GM12878 (cell line): Measurements from ENCODE around the gene WDR93. TPM values are rescaled to one million over a fixed set of nuclear protein-coding genes. Genes with fewer than 3 reads are reported as not detected.
A peak's percentile ranks its signal among the peaks of the same experiment; 100 is the strongest.

Source experiments
- ATAC-seq: fragments of 200-7000 bp; cut with Tn5 transposase; 3 replicates; pipeline ENCODE4 v1.9.1; 2020; ENCODE audit warnings: mild to moderate bottlenecking, moderate library complexity
- BruUV-seq: library from RNA; stranded (reverse); fragments of 400-500 nt; replicated peaks from 2 replicates; lab custom pipeline; 2021; lab: Mats Ljungman, UMichigan
- CTCF ChIA-PET: fragments of 300-600 bp; sonication (Branson Sonifier 250); formaldehyde crosslinking; extraction: SDS; loops from one replicate; lab custom pipeline; 2021; ENCODE audit warnings: inconsistent platforms; lab: Yijun Ruan, JAX
- POLR2A ChIA-PET: fragments of 350-600 bp; formaldehyde crosslinking; extraction: SDS; loops from one replicate; lab custom pipeline; 2021; ENCODE audit warnings: inconsistent platforms; lab: Charles Lee
- RAD21 ChIA-PET: fragments of 300-600 bp; sonication (Branson Sonifier 250); formaldehyde crosslinking; loops from one replicate; lab custom pipeline; 2023; ENCODE audit warnings: antibody characterized with exemption; ENCODE audit not compliant: unreplicated experiment; lab: Charles Lee
- SMC1A ChIA-PET: fragments of 300-600 bp; sonication (Branson Sonifier 250); formaldehyde crosslinking; loops from one replicate; lab custom pipeline; 2023; ENCODE audit not compliant: unreplicated experiment, uncharacterized antibody; lab: Charles Lee
- DNase-seq: peaks from one replicate; pipeline ENCODE4 v3.0.0-alpha.2; 2011; ENCODE audit warnings: low read depth, low spot score
- FAIRE-seq: peaks from 3 replicates; lab custom pipeline; 2011; peaks lifted over from hg19 to GRCh38; lab: Jason Lieb, UNC
- H2AFZ ChIP-seq: 2 replicates; pipeline ENCODE4 v1.6.0; 2011; ENCODE audit warnings: low read depth, low read length, control low read depth; ENCODE audit not compliant: control insufficient read depth
- H3K27ac ChIP-seq: 2 replicates; pipeline ENCODE4 v1.5.1; 2011; ENCODE audit warnings: control low read depth; ENCODE audit not compliant: control insufficient read depth, insufficient read depth
- H3K27me3 ChIP-seq, 2 experiments: replicated peaks in 1 of 2; 2 replicates each; pipeline versions ENCODE4 v1.6.0 to v1.6.1; 2011; ENCODE audit warnings: low read length in 1 of 2; ENCODE audit not compliant: control insufficient read depth in 2 of 2, insufficient read depth in 2 of 2
- H3K36me3 ChIP-seq, 2 experiments: 2 replicates each; pipeline ENCODE4 v1.5.1; 2011; ENCODE audit warnings: low read length in 1 of 2; ENCODE audit not compliant: control insufficient read depth in 2 of 2, insufficient read depth in 2 of 2
- H3K4me1 ChIP-seq: 2 replicates; pipeline ENCODE4 v1.6.1; 2011; ENCODE audit warnings: mild to moderate bottlenecking, low read length, moderate library complexity, mixed read lengths; ENCODE audit not compliant: control insufficient read depth, insufficient read depth
- H3K4me2 ChIP-seq: 2 replicates; pipeline ENCODE4 v1.6.0; 2011; ENCODE audit warnings: control low read depth; ENCODE audit not compliant: control insufficient read depth, insufficient read depth
- H3K4me3 ChIP-seq: fragments of 200-600 bp; sonication (generic); 2 replicates; pipeline ENCODE4 v1.5.1; 2016
- H3K79me2 ChIP-seq: 2 replicates; pipeline ENCODE4 v1.6.0; 2011; ENCODE audit warnings: low read length; ENCODE audit not compliant: control insufficient read depth, insufficient read depth
- H3K9ac ChIP-seq: 2 replicates; pipeline ENCODE4 v1.8.0; 2011; ENCODE audit warnings: low read length, control low read depth, mixed read lengths; ENCODE audit not compliant: control insufficient read depth, insufficient read depth
- H3K9me3 ChIP-seq: replicated peaks from 3 replicates; pipeline ENCODE4 v1.5.1; 2011; ENCODE audit warnings: mild to moderate bottlenecking, low read length; ENCODE audit not compliant: control insufficient read depth, insufficient read depth
- H4K20me1 ChIP-seq: 2 replicates; pipeline ENCODE4 v1.6.0; 2011; ENCODE audit not compliant: control insufficient read depth, insufficient read depth
- BMI1 ChIP-seq: fragments of 450-650 bp; IDR thresholded peaks from 2 replicates; pipeline ENCODE4 v1.6.1; 2016; ENCODE audit warnings: mild to moderate bottlenecking, moderate library complexity, borderline replicate concordance
- CHD2 ChIP-seq: IDR thresholded peaks from 2 replicates; pipeline ENCODE4 v1.6.1; 2011; ENCODE audit warnings: low read depth, low read length, improper control_type of control experiment, borderline replicate concordance
- CTCF ChIP-seq, 3 experiments: IDR thresholded peaks in 2 of 3; conservative IDR thresholded peaks in 1 of 3; 2 replicates each; pipeline ENCODE4 v1.5.1; 2011; ENCODE audit warnings: low read depth in 3 of 3, low read length in 3 of 3, mild to moderate bottlenecking in 3 of 3, control low read depth in 2 of 3, moderate library complexity in 2 of 3, inconsistent platforms in 1 of 3, mixed read lengths in 1 of 3; ENCODE audit not compliant: control insufficient read depth in 2 of 3, insufficient read depth in 1 of 3; ENCODE audit errors: extremely low read depth in 1 of 3
- MEF2A ChIP-seq: IDR thresholded peaks from 2 replicates; pipeline ENCODE4 v1.6.1; 2011; ENCODE audit warnings: low read depth, mild to moderate bottlenecking, low read length, moderate library complexity; ENCODE audit not compliant: insufficient read depth
- NRF1 ChIP-seq: conservative IDR thresholded peaks from 2 replicates; pipeline ENCODE4 v1.6.1; 2011; ENCODE audit warnings: mild to moderate bottlenecking, low read depth, low read length, improper control_type of control experiment
- PML ChIP-seq: IDR thresholded peaks from 2 replicates; pipeline ENCODE4 v1.6.1; 2012; ENCODE audit warnings: low read length, inconsistent platforms
- RAD51 ChIP-seq: fragments of 450-650 bp; IDR thresholded peaks from 2 replicates; pipeline ENCODE4 v1.6.1; 2016; ENCODE audit warnings: moderate library complexity, mild to moderate bottlenecking, inconsistent platforms
- RB1 ChIP-seq: fragments of 450-650 bp; formaldehyde crosslinking; IDR thresholded peaks from 2 replicates; pipeline ENCODE4 v1.6.1; 2017; ENCODE audit warnings: mild to moderate bottlenecking, borderline replicate concordance
- RBBP5 ChIP-seq: fragments of 200-600 bp; sonication (generic); conservative IDR thresholded peaks from 2 replicates; pipeline ENCODE4 v1.6.1; 2016
- RCOR1 ChIP-seq: conservative IDR thresholded peaks from 2 replicates; pipeline ENCODE4 v1.6.1; 2012; ENCODE audit warnings: low read depth, low read length, improper control_type of control experiment
- SIX5 ChIP-seq: IDR thresholded peaks from 2 replicates; pipeline ENCODE4 v1.6.1; 2011; ENCODE audit warnings: mild to moderate bottlenecking, low read depth, low read length, moderate library complexity; ENCODE audit not compliant: severe bottlenecking
- SUZ12 ChIP-seq: fragments of 200-600 bp; sonication (generic); IDR thresholded peaks from one replicate; pipeline ENCODE4 v1.6.1; 2018; ENCODE audit warnings: antibody characterized with exemption, mild to moderate bottlenecking; ENCODE audit not compliant: unreplicated experiment
- ZBTB33 ChIP-seq: fragments of 450-650 bp; IDR thresholded peaks from 2 replicates; pipeline ENCODE4 v1.6.1; 2017; ENCODE audit warnings: mild to moderate bottlenecking
- ZNF687 ChIP-seq: fragments of 450-650 bp; IDR thresholded peaks from 2 replicates; pipeline ENCODE4 v1.6.1; 2017; ENCODE audit warnings: mild to moderate bottlenecking, moderate library complexity
- WGBS: methylation state at CpG from one replicate; pipeline ENCODE4 v1.1.6; 2016; ENCODE audit warnings: low lambda C conversion rate; ENCODE audit not compliant: insufficient replicate concordance, insufficient coverage; ENCODE audit errors: missing lambda C conversion rate; 5-methylcytosine and 5-hydroxymethylcytosine counted together
- in situ Hi-C: fragments of 300-500 bp; cut with MboI; formaldehyde crosslinking; loops from 9 replicates; pipeline ENCODE4 v1.14.3; 2018; ENCODE audit warnings: mixed read lengths
- intact Hi-C: fragments of 100-400 bp; cut with micrococcal nuclease; formaldehyde crosslinking; loops from one replicate; pipeline ENCODE4 v1.14.2; 2022; ENCODE audit not compliant: unreplicated experiment
- polyA plus RNA-seq, 11 experiments: library from polyadenylated mRNA; depleted of rRNA in 4 of 11; unstranded in 6 of 11; stranded (reverse) in 5 of 11; fragments of >200 nt; fragmentation: Nextera tagmentation in 4 of 11; fragmentation: Illumina TruSeq in 1 of 11; extraction: Ambion mirVana in 4 of 11; extraction: Trizol in 1 of 11; gene quantifications; 1 replicate in 1 of 11; 2 replicates in 10 of 11; pipeline versions ENCODE4 v1.2.1 to v1.2.3, GENCODE V29; 2011 to 2016; ENCODE audit warnings: inconsistent platforms in 2 of 11, missing spikeins in 2 of 11, low read depth in 1 of 11
- total RNA-seq, 4 experiments: library from RNA; depleted of rRNA in 3 of 4; stranded (reverse); fragments of >200 nt in 3 of 4; fragmentation: Illumina TruSeq in 1 of 4; extraction: Trizol in 1 of 4; gene quantifications; 2 replicates each; pipeline versions ENCODE4 v1.2.1 to v1.2.3, GENCODE V29; 2013 to 2021

WDR93 gene
- total and polyA plus RNA-seq, 10 of the 15 experiments (the other 5 are each of a cell fraction or from before 2014, with no cell fraction given), result not detected

DNA sequence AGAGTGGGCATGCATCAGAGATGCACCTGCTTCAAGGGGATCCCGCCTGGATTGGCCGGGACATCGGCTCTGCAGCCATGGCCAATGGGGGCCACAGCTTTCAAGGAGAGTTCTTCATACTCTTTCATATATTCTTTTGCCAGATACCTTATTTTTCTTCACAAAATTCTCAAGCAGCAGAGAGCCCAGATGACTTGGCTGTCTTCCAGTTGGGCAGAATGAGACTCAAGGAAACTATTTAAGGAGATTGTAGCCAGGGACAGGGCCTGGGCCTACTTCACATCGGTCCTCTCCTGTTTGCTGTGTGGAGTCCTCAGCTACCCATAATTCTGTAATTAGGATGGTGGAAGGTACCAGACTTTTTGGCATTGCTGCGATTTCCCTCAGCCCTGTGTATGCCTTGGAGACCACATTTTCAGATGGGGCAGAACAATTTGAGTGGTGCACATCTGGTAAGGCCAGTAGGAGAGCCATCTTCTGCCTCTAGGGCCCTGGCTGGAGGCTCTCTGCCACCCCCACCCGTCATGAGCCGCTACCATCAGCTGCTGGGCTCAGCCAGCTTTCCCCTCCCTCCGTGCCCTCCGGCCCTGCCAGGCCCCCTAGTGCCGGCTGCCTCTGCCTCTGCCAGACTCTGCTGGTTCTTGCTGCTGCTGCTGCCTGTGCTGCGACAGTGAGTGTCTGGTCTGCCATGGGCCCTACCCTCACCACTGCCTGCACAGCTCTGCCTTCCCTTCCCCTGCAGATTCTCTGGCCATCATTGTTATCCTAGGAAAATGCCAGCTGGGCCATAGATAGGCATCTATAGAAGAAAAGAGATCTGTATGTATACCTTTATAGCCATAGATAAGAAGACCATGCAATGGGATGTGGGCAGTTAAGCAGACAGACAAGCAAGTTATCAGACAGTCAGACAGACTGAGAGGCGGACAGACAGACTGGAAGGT lies 18.1 kb upstream of the WDR93 start (continued):
- TF ChIP-seq SUZ12, result no peak
- no peak for TF ChIP-seq RBBP5
- no peak for TF ChIP-seq BMI1
- TF ChIP-seq ZBTB33, result no peak
- TF ChIP-seq PML, result no peak
- no peak for TF ChIP-seq RB1
- no peak for TF ChIP-seq NRF1
- no peak for TF ChIP-seq CHD2

DNA sequence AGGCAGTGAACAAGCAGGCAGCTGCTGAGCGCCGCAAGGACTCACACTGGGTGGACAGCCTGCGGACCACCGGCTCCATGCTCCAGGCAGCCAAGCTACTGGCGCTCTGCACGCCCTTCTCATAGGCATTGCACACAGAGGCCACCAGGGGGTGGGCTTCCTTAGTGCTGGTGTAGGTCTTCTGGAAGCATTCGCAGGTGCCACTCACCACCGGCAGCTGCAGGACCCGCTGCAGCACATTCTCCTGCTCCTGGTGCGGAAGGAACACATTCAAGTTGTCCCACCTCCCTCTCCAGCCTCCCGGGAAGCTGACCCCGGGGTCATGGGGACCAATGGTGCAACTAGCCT lies 17.5 kb upstream of the WDR93 start:
- Histone ChIP-seq H3K4me1 (no peaks in the 10 kb centered on the region), H3K27ac (no peak overlapping the region), H3K79me2 (no peaks in the 10 kb centered on the region), H4K20me1 (no peaks in the 10 kb centered on the region), H3K27me3 (no peaks in the 10 kb centered on the region), H3K4me3 (no peak overlapping the region), H3K36me3 (no peaks in the 10 kb centered on the region), H3K4me2 (no peak overlapping the region), H3K9me3 (no peaks in the 10 kb centered on the region), H2AFZ (no peak overlapping the region), H3K9ac (no peak overlapping the region)
- ChIA-PET RAD21 (interaction anchor here (1.5 kb wide), 1 partner anchor 202 kb away, joined by 4 read pairs; no protein-coding TSS in a partner anchor), SMC1A (no interaction called here), CTCF (interaction anchor here (0.6 to 1.4 kb wide), 9 partner anchors 8 to 67 kb away, joined by 3 to 6 read pairs (median 3); no protein-coding TSS in a partner anchor), POLR2A (no interaction called here)
- DNase-seq, result no peak
- FAIRE-seq, result no peak
- WGBS, result 34% methylated on average over 12 of the region's 12 CpGs
- peak; percentile 89 for ATAC-seq
- in situ Hi-C loops (no loop called here), intact Hi-C loops (no loop called here)
- no TSS peak for BruUV-seq
- TF ChIP-seq MEF2A (no peak), RAD51 (no peak), SIX5 (no peak), CTCF (IDR thresholded peaks at IDR 0.05 in 2 of 3, conservative IDR thresholded peaks at IDR 0.05 in 1 of 3; ENCODE audit: control insufficient read depth in 2 of 3, extremely low read depth in 1 of 3, insufficient read depth in 1 of 3, low read depth in 3 of 3, low read length in 3 of 3) (peak; percentile 35 to 74 (median 61); a peak in 5 of 6 replicates), RCOR1 (no peak), ZNF687 (no peak)
